B cell (primary cell): ENCODE data around the gene EXOC6B. TPM values are rescaled to one million over a fixed set of nuclear protein-coding genes. Genes with fewer than 3 reads are reported as not detected.

Experiments used
- ATAC-seq: fragments of 200-7000 bp; cut with Tn5 transposase; one replicate; pipeline ENCODE4 v1.10.0; 2021; ENCODE audit warnings: low read depth, mild to moderate bottlenecking, moderate number of reproducible peaks, moderate library complexity
- CTCF ChIA-PET: fragments of 350-600 bp; sonication (Branson Sonifier 250); formaldehyde crosslinking; loops from one replicate; lab custom pipeline; 2021; ENCODE audit warnings: antibody characterized with exemption, inconsistent platforms; lab: Charles Lee
- POLR2A ChIA-PET: fragments of 350-600 bp; sonication (Branson Sonifier 250); formaldehyde crosslinking; loops from one replicate; lab custom pipeline; 2021; ENCODE audit warnings: antibody characterized with exemption; lab: Charles Lee
- DNase-seq: peaks from one replicate; pipeline ENCODE4 v3.0.0; 2013
- H2AFZ ChIP-seq: 2 replicates; pipeline ENCODE4 v1.6.1; 2012; ENCODE audit warnings: mild to moderate bottlenecking, low read depth, low read length; ENCODE audit not compliant: insufficient read depth, poor library complexity, severe bottlenecking
- H3K27ac ChIP-seq, 2 donors: 1 replicate in 1 of 2; 2 replicates in 1 of 2; pipeline ENCODE4 v1.5.1; 2012 to 2013; ENCODE audit warnings: low read length in 2 of 2, mild to moderate bottlenecking in 2 of 2, moderate library complexity in 1 of 2
- H3K27me3 ChIP-seq, 4 experiments: fragments of 200-600 bp in 1 of 4; sonication (generic) in 1 of 4; replicated peaks in 1 of 4; 1 replicate in 2 of 4; 2 replicates in 2 of 4; pipeline versions ENCODE4 v1.6.1 to v1.7.0; 2013 to 2016; ENCODE audit warnings: low read length in 3 of 4, mild to moderate bottlenecking in 2 of 4, mixed read lengths in 1 of 4, moderate library complexity in 1 of 4; ENCODE audit not compliant: insufficient read depth in 4 of 4, control insufficient read depth in 3 of 4; ENCODE audit errors: control extremely low read depth in 1 of 4
- H3K36me3 ChIP-seq, 2 experiments: replicated peaks in 1 of 2; 1 replicate in 1 of 2; 2 replicates in 1 of 2; pipeline versions ENCODE4 v1.6.1 to v1.7.1; 2013; ENCODE audit warnings: low read length in 1 of 2; ENCODE audit not compliant: insufficient read depth in 2 of 2, control insufficient read depth in 1 of 2; ENCODE audit errors: control extremely low read depth in 1 of 2, extremely low read depth in 1 of 2
- H3K4me1 ChIP-seq, 2 donors: fragments of 200-600 bp in 1 of 2; sonication (generic) in 1 of 2; 1 replicate in 1 of 2; 2 replicates in 1 of 2; pipeline versions ENCODE4 v1.5.1 to v1.6.1; 2013 to 2017; ENCODE audit warnings: low read length in 2 of 2; ENCODE audit not compliant: control insufficient read depth in 2 of 2, insufficient read depth in 2 of 2
- H3K4me2 ChIP-seq: replicated peaks from 2 replicates; pipeline ENCODE3; 2012; ENCODE audit warnings: mild to moderate bottlenecking, low read depth, low read length; ENCODE audit not compliant: poor library complexity, severe bottlenecking
- H3K4me3 ChIP-seq, 5 experiments: fragments of 200-600 bp in 1 of 5; sonication (generic) in 1 of 5; 1 replicate in 3 of 5; 2 replicates in 2 of 5; pipeline versions ENCODE4 v1.5.1 to v1.7.0; 2011 to 2016; ENCODE audit warnings: low read length in 4 of 5, mild to moderate bottlenecking in 4 of 5, low read depth in 2 of 5, control low read depth in 1 of 5, moderate library complexity in 1 of 5; ENCODE audit not compliant: insufficient read depth in 1 of 5; ENCODE audit errors: control extremely low read depth in 1 of 5, extremely low read depth in 1 of 5
- H3K79me2 ChIP-seq: fragments of 200-600 bp; sonication (generic); one replicate; pipeline ENCODE4 v1.6.0; 2016; ENCODE audit warnings: low read length; ENCODE audit not compliant: control insufficient read depth, insufficient read depth
- H3K9ac ChIP-seq: fragments of 200-600 bp; sonication (generic); 2 replicates; pipeline ENCODE4 v1.6.1; 2017; ENCODE audit warnings: mild to moderate bottlenecking, low read length, moderate library complexity
- H3K9me3 ChIP-seq, 3 donors: one replicate each; pipeline versions ENCODE4 v1.6.1 to v1.7.1; 2013; ENCODE audit warnings: low read length in 2 of 3; ENCODE audit not compliant: control insufficient read depth in 2 of 3, insufficient read depth in 1 of 3; ENCODE audit errors: control extremely low read depth in 1 of 3
- H4K20me1 ChIP-seq: 2 replicates; pipeline ENCODE4 v1.6.0; 2012; ENCODE audit warnings: mild to moderate bottlenecking, low read length; ENCODE audit not compliant: insufficient read depth, control insufficient read depth, poor library complexity, severe bottlenecking
- H3K27ac Mint-ChIP-seq: one replicate; pipeline ENCODE4 v1.8.0; 2021; ENCODE audit warnings: mixed read lengths
- H3K27me3 Mint-ChIP-seq: one replicate; pipeline ENCODE4 v1.8.0; 2021; ENCODE audit warnings: mixed read lengths
- H3K4me1 Mint-ChIP-seq: one replicate; pipeline ENCODE4 v1.8.0; 2021; ENCODE audit warnings: mixed read lengths
- H3K4me3 Mint-ChIP-seq: one replicate; pipeline ENCODE4 v1.8.0; 2021; ENCODE audit warnings: mixed read lengths
- H3K9me3 Mint-ChIP-seq: one replicate; pipeline ENCODE4 v1.8.0; 2022; ENCODE audit warnings: mixed read lengths; ENCODE audit not compliant: insufficient read depth
- EZH2 ChIP-seq: IDR thresholded peaks from 2 replicates; pipeline ENCODE4 v1.6.1; 2012; ENCODE audit warnings: borderline replicate concordance, low read depth, mild to moderate bottlenecking, moderate library complexity, low read length; ENCODE audit not compliant: insufficient read depth, poor library complexity, severe bottlenecking
- WGBS: methylation state at CpG from one replicate; pipeline ENCODE4 v1.1.5; 2013; ENCODE audit warnings: missing lambda C conversion rate; ENCODE audit not compliant: insufficient coverage; 5-methylcytosine and 5-hydroxymethylcytosine counted together
- intact Hi-C: fragments of 100-400 bp; cut with micrococcal nuclease; formaldehyde crosslinking; loops from one replicate; pipeline ENCODE4 v1.10.0; 2022
- polyA plus RNA-seq: library from polyadenylated mRNA; depleted of rRNA; stranded (reverse); fragments of >200 nt; gene quantifications from 2 replicates; pipeline ENCODE4 v1.2.3, GENCODE V29; 2012
- total RNA-seq, 2 donors: library from RNA; stranded (reverse); fragments of 120-200 nt in 1 of 2; gene quantifications; 1 replicate in 1 of 2; 2 replicates in 1 of 2; pipeline versions ENCODE4 v1.2.3 to v1.2.4, GENCODE V29; 2013 to 2022
- TF ChIP-seq, protein P1 (sequence below): fragments of 200-600 bp; IDR thresholded peaks from one replicate; pipeline ENCODE4 v1.8.0; 2022; ENCODE audit warnings: antibody characterized with exemption, mild to moderate bottlenecking

Gene EXOC6B
- total and polyA plus RNA-seq, 2 donors (not counting 1 experiment from before 2014, with no cell fraction given): 4.8 to 22.6 TPM

- Histone ChIP-seq H3K27ac (no peak overlapping the region), H3K27me3 (no peaks in the 10 kb centered on the region), H4K20me1 (no peaks in the 10 kb centered on the region), H3K9ac (no peak overlapping the region), H3K9me3 (no peaks in the 10 kb centered on the region), H3K4me2 (no peak overlapping the region), H3K36me3 (no peaks in the 10 kb centered on the region), H3K4me3 (no peak overlapping the region), H2AFZ (no peak overlapping the region), H3K79me2 (no peaks in the 10 kb centered on the region), H3K4me1 (no peaks in the 10 kb centered on the region)
- DNase-seq (no peak), ATAC-seq (no peak)
- no peak overlapping the region for H3K27ac Mint-ChIP-seq
- no peaks in the 10 kb centered on the region for H3K4me1 Mint-ChIP-seq
- H3K9me3 Mint-ChIP-seq: no peaks in the 10 kb centered on the region
- WGBS: 100% methylated on average over 2 of the region's 4 CpGs
- intact Hi-C loops: no loop called here
- no peaks in the 10 kb centered on the region for H3K27me3 Mint-ChIP-seq
- ChIA-PET POLR2A (no interaction called here), CTCF (no interaction called here)
- no peak for TF ChIP-seq EZH2
- TF ChIP-seq, protein P1, sequence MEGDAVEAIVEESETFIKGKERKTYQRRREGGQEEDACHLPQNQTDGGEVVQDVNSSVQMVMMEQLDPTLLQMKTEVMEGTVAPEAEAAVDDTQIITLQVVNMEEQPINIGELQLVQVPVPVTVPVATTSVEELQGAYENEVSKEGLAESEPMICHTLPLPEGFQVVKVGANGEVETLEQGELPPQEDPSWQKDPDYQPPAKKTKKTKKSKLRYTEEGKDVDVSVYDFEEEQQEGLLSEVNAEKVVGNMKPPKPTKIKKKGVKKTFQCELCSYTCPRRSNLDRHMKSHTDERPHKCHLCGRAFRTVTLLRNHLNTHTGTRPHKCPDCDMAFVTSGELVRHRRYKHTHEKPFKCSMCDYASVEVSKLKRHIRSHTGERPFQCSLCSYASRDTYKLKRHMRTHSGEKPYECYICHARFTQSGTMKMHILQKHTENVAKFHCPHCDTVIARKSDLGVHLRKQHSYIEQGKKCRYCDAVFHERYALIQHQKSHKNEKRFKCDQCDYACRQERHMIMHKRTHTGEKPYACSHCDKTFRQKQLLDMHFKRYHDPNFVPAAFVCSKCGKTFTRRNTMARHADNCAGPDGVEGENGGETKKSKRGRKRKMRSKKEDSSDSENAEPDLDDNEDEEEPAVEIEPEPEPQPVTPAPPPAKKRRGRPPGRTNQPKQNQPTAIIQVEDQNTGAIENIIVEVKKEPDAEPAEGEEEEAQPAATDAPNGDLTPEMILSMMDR: no peak
- no peak overlapping the region for H3K4me3 Mint-ChIP-seq
Observed at GRCh38 chr2:72727356-72727755, 98.5 kb downstream of the EXOC6B start.

DNA sequence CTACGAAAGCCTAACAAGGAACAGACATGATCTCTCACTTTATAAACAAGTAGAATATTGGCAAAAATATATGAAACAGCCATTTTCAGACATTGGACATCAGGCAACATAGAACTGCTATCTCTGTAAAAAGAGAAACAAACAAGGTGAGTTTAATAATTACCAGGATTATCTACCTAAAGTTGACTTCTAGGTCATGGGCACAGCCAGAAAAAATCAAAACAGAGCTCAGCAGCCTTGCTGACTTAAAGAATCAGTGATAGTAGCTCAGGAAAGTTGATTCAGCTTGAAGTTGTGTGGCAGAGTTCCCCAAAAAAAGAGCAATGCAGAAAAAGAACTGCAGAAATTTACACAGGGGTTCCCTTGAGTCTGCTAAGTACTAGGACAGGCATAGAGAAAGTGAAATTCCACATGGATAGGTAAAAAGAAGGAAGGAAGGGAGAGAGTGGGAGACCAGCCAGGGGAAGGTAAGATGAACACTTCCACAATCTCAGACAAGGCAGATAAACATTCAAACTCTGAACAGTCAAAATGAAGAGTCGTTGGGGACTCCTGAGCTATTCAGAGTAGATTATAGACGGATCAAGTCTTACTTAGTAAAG, 102.0 kb downstream of the EXOC6B start:
- no peaks in the 10 kb centered on the region for H3K27me3 Mint-ChIP-seq
- TF ChIP-seq EZH2: no peak
- TF ChIP-seq, protein P1: no peak
- no peak for ATAC-seq
- H3K4me2 ChIP-seq: no peak overlapping the region
- CTCF ChIA-PET: interaction anchor here (1.3 kb wide), 1 partner anchor 22 kb away, joined by 3 read pairs; no protein-coding TSS in a partner anchor
- no peak overlapping the region for H2AFZ ChIP-seq
- POLR2A ChIA-PET: no interaction called here
- no peak overlapping the region for H3K27ac Mint-ChIP-seq
- no peaks in the 10 kb centered on the region for H3K36me3 ChIP-seq
- no peak overlapping the region for H3K4me3 Mint-ChIP-seq
- no peaks in the 10 kb centered on the region for H3K79me2 ChIP-seq
- no peak for DNase-seq
- no peak overlapping the region for H3K4me3 ChIP-seq
- no peaks in the 10 kb centered on the region for H3K9me3 ChIP-seq
- no peak overlapping the region for H3K27ac ChIP-seq
- no peaks in the 10 kb centered on the region for H3K4me1 Mint-ChIP-seq
- WGBS: no CpG with 5 or more reads among the region's 3 CpGs
- intact Hi-C loops: no loop called here
- no peaks in the 10 kb centered on the region for H3K27me3 ChIP-seq
- H3K4me1 ChIP-seq: no peaks in the 10 kb centered on the region
- H3K9ac ChIP-seq: no peak overlapping the region
- no peaks in the 10 kb centered on the region for H4K20me1 ChIP-seq
- no peaks in the 10 kb centered on the region for H3K9me3 Mint-ChIP-seq
